Lung (tissue), 12 donors: ENCODE measurements around the gene CASK. TPM values are rescaled to one million over a fixed set of nuclear protein-coding genes. Genes with fewer than 3 reads are reported as not detected.
"Not testable (repeated sequence)": the region's sequence is repeated elsewhere in the genome, so short reads cannot be mapped to it uniquely, and the experiment has no call there.

ENCODE experiments used
- ATAC-seq: fragments of 200-7000 bp; cut with Tn5 transposase; one replicate; pipeline ENCODE4 v1.9.1; 2020; ENCODE audit warnings: moderate number of reproducible peaks; ENCODE audit not compliant: insufficient read depth, low FRiP score
- DNase-seq, 3 donors: peaks; one replicate each; pipeline ENCODE4 v3.0.0-alpha.2; 2013 to 2017
- H3K27ac ChIP-seq, 2 donors: one replicate each; pipeline ENCODE4 v1.5.1; 2013; ENCODE audit warnings: mild to moderate bottlenecking in 2 of 2, moderate library complexity in 2 of 2, control low read depth in 1 of 2, inconsistent platforms in 1 of 2, low read depth in 1 of 2, low read length in 1 of 2
- H3K27me3 ChIP-seq, 3 donors: one replicate each; pipeline ENCODE4 v1.5.1; 2013; ENCODE audit warnings: low read length in 2 of 3; ENCODE audit not compliant: control insufficient read depth in 3 of 3, insufficient read depth in 3 of 3
- H3K36me3 ChIP-seq, 4 donors: one replicate each; pipeline ENCODE4 v1.5.1; 2013; ENCODE audit warnings: low read length in 4 of 4, mild to moderate bottlenecking in 1 of 4, moderate library complexity in 1 of 4; ENCODE audit not compliant: control insufficient read depth in 4 of 4, insufficient read depth in 4 of 4
- H3K4me1 ChIP-seq, 5 donors: one replicate each; pipeline ENCODE4 v1.5.1; 2013; ENCODE audit warnings: low read length in 5 of 5, mild to moderate bottlenecking in 2 of 5, moderate library complexity in 1 of 5; ENCODE audit not compliant: control insufficient read depth in 5 of 5, insufficient read depth in 5 of 5
- H3K4me3 ChIP-seq: one replicate; pipeline ENCODE4 v1.5.1; 2013; ENCODE audit warnings: mild to moderate bottlenecking, control low read depth, moderate library complexity
- H3K9ac ChIP-seq, 2 donors: one replicate each; pipeline ENCODE4 v1.5.1; 2013; ENCODE audit warnings: low read length in 2 of 2, control low read depth in 1 of 2; ENCODE audit not compliant: insufficient read depth in 1 of 2
- H3K9me3 ChIP-seq, 4 donors: one replicate each; pipeline ENCODE4 v1.5.1; 2013; ENCODE audit warnings: low read length in 3 of 4, mild to moderate bottlenecking in 1 of 4, moderate library complexity in 1 of 4; ENCODE audit not compliant: control insufficient read depth in 4 of 4, insufficient read depth in 3 of 4
- WGBS, 2 donors: extraction: QIAGEN DNeasy Blood & Tissue Kit; methylation state at CpG; one replicate each; pipeline ENCODE4 v1.1.7; 2013; 5-methylcytosine and 5-hydroxymethylcytosine counted together
- polyA plus RNA-seq, 2 donors: library from polyadenylated mRNA; stranded (reverse); fragments of 200-250 nt; gene quantifications; one replicate each; pipeline ENCODE4 v1.2.1, GENCODE V29; 2013
- total RNA-seq, 2 donors: library from RNA; depleted of rRNA in 1 of 2; stranded (reverse); fragments of >200 nt in 1 of 2; gene quantifications; one replicate each; pipeline ENCODE4 v1.2.1, GENCODE V29; 2014 to 2021
- TF ChIP-seq, protein P1 (sequence below): IDR thresholded peaks from 2 replicates; pipeline ENCODE4 v1.5.1; 2012; ENCODE audit warnings: mild to moderate bottlenecking; ENCODE audit errors: control extremely low read depth, extremely low read depth
- donor health status: control.
- donor health status: control.
- donor health status: Bipolar disorder and iron deficiency.
- donor health status: healthy.
- donor health status: DM: yes; HTN: yes; CAD: no.

Gene CASK
- total and polyA plus RNA-seq, 4 donors = 8.2 to 68.1 (median 30.6) TPM

- DNase-seq (no peak), ATAC-seq (no peak)
- no peaks in the 10 kb centered on the region for H3K9me3 ChIP-seq
- WGBS, 2 donors = 75 to 89% methylated on average over 2 of the region's 2 CpGs
- H3K4me1 ChIP-seq = no peaks in the 10 kb centered on the region
- TF ChIP-seq, protein P1, sequence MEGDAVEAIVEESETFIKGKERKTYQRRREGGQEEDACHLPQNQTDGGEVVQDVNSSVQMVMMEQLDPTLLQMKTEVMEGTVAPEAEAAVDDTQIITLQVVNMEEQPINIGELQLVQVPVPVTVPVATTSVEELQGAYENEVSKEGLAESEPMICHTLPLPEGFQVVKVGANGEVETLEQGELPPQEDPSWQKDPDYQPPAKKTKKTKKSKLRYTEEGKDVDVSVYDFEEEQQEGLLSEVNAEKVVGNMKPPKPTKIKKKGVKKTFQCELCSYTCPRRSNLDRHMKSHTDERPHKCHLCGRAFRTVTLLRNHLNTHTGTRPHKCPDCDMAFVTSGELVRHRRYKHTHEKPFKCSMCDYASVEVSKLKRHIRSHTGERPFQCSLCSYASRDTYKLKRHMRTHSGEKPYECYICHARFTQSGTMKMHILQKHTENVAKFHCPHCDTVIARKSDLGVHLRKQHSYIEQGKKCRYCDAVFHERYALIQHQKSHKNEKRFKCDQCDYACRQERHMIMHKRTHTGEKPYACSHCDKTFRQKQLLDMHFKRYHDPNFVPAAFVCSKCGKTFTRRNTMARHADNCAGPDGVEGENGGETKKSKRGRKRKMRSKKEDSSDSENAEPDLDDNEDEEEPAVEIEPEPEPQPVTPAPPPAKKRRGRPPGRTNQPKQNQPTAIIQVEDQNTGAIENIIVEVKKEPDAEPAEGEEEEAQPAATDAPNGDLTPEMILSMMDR = no peak
- no peak overlapping the region for H3K4me3 ChIP-seq
- no peak overlapping the region for H3K9ac ChIP-seq
- H3K27ac ChIP-seq = no peak overlapping the region
- peaks cover 0 to 3% (median 1%) of the 10 kb centered on the region in 4 donors for H3K36me3 ChIP-seq
- H3K27me3 ChIP-seq = peaks cover 0 to 19% (median 5%) of the 10 kb centered on the region in 3 donors
These were observed 316.0 kb downstream of the CASK start for GRCh38 chrX:41607264-41607832.

DNA sequence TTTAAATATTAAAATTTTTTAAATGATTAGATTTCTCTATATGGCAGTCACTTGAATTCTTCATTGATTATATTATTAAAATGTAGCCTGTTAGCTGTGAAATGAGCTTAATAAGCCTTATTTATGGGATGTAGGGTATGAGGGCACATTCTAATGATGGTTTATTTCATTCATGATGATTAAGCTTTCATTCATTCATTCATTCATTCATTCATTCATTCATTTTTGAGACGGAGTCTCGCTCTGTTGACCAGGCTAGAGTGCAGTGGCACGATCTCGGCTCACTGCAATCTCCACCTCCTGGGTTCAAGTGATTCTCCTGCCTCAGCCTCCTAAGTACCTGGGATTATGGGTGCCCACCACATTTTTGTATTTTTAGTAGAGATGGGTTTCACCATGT, 317.3 kb downstream of the CASK start:
- not testable (repeated sequence) for ATAC-seq, H3K4me1 ChIP-seq, H3K9me3 ChIP-seq, H3K36me3 ChIP-seq, DNase-seq, H3K9ac ChIP-seq, H3K4me3 ChIP-seq, H3K27ac ChIP-seq
- peaks cover 0 to 28% (median 5%) of the 10 kb centered on the region in 3 donors for H3K27me3 ChIP-seq
- 94 to 97% methylated on average over 4 of the region's 4 CpGs for WGBS, 2 donors

DNA sequence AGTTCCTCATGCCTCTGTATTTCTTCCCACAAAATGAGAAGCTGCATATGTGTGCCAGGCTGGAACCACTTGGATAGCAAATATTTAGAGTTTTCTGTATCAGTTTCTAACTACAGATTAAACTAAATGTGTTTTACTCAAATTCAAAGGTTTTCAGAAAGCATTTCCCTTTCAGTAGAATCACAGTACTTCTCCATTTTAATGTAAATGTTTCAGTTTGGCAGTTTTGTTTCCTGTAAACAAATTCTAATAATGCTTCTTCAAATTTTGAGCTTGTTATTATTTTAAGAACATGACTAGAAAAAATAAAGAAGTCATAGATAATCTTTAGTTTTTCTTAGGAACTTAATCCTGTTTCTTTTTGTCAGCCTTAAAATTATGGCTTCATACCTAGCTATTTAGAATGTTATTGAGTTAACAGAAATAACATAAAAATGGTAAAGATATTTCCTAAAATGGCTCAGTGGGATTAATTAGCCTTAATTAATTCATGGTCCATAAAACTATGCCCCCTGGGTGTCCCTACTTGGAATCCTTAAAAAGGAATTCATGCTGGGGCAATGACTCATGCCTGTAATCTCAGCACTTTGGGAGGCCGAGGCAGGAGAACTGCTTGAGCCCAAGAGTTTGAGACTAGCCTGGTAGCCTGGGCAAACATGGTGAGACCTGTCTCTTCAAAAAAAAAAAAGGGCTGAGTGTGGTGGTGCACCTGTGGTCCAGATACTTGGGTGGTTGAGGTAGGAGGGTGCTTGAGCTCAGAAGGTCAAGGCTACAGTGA, 318.4 kb downstream of the CASK start:
- ATAC-seq (no peak), DNase-seq (no peak)
- no peaks in the 10 kb centered on the region for H3K4me1 ChIP-seq
- no peak overlapping the region for H3K4me3 ChIP-seq
- H3K27ac ChIP-seq = no peak overlapping the region
- peaks cover 0 to 3% (median 1%) of the 10 kb centered on the region in 4 donors for H3K36me3 ChIP-seq
- peaks cover 0 to 28% (median 10%) of the 10 kb centered on the region in 3 donors for H3K27me3 ChIP-seq
- H3K9ac ChIP-seq = no peak overlapping the region
- TF ChIP-seq, protein P1 = no peak
- WGBS, 2 donors = 82 to 83% methylated on average over 1 of the region's 1 CpG
- no peaks in the 10 kb centered on the region for H3K9me3 ChIP-seq

- no peak overlapping the region for H3K9ac ChIP-seq
These were observed 319.2 kb downstream of the CASK start for GRCh38 chrX:41604177-41604576.

More at GRCh38 chrX:41604177-41604576, 319.2 kb downstream of the CASK start:
- Histone ChIP-seq H3K27me3 (peaks cover 0 to 30% (median 7%) of the 10 kb centered on the region in 3 donors), H3K4me1 (no peaks in the 10 kb centered on the region), H3K27ac (no peak overlapping the region), H3K9me3 (no peaks in the 10 kb centered on the region), H3K36me3 (no peaks in the 10 kb centered on the region), H3K4me3 (no peak overlapping the region)
- TF ChIP-seq, protein P1 = no peak
- ATAC-seq (no peak), DNase-seq (no peak)
- 89 to 96% methylated on average over 2 of the region's 2 CpGs for WGBS, 2 donors
